HG02678 (cell line): ENCODE data around the gene TSC1.
"Not testable (repeated sequence)": the region's sequence is repeated elsewhere in the genome, so short reads cannot be mapped to it uniquely, and the experiment has no call there.

Experiments
- ATAC-seq: cut with Tn5 transposase; IDR thresholded peaks from one replicate; pipeline ENCODE4 v1.9.1; 2021; ENCODE audit warnings: mild to moderate bottlenecking, moderate library complexity; ENCODE audit not compliant: unreplicated experiment

TSC1 gene

DNA sequence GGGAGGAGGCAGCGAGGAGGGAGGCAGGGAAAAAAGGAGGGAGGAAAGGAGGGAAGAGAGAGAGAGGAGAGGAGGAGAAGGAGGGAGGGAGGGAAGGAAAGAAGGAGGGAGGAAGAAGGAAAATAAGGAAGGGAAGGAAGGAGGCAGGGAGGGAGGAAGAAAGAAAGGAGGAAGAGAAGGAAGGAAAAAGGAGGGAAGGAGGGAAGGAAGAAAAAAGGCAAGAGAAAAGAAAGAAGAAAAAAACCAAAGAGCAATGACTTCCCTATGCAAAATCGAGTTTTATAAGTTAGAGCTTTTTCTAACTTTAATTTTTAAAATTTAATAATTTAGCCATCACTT, 33.7 kb upstream of the TSC1 start:
- no peak for ATAC-seq

DNA sequence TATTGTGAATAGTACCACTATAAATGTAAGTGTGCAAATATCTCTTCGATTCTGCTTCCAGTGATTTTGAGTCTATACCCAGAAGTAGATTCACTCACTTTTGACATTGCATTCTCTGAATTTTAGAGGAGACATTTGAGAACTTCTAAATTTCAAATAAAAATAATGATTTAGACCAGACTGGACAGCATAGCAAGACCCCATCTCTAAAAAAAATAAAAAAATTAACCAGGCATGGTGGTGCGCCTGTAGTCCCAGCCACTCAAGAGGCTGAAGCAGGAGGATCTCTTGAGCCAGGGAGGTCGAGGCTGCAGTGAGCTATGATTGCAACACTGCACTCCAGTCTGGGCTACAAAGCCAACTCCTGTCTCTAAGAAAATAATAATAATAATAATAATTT, 32.2 kb upstream of the TSC1 start:
- ATAC-seq = no peak

- ATAC-seq = no peak
Observed at GRCh38 chr9:132975961-132976360, 31.5 kb upstream of the TSC1 start.

- no peak for ATAC-seq
Observed at GRCh38 chr9:132973713-132974112, 29.3 kb upstream of the TSC1 start.

DNA sequence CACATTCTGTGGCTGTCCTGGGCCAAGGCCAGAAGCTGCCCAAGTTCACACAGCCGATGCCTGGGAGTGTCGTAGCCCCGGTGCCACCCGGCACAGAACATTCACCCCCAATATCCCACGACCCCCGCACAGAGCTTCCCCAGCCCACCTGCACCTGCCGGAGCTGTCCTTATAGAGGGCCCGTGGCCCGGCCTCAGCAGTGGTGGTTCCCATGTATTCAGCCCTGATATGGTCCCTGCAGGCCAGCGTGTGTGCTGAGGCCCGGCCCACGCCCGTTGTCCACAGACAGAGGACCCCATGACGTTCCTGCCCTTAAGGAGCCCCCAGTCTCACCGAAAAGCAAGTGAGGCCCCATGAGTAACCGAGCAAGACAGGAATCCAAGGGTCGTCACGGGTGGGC, 28.8 kb upstream of the TSC1 start:
- ATAC-seq = no peak

GRCh38 chr9:132970324-132971062, 26.1 kb upstream of the TSC1 start:
- ATAC-seq = no peak

- no peak for ATAC-seq
Observed at GRCh38 chr9:132969783-132970182, 25.4 kb upstream of the TSC1 start.

DNA sequence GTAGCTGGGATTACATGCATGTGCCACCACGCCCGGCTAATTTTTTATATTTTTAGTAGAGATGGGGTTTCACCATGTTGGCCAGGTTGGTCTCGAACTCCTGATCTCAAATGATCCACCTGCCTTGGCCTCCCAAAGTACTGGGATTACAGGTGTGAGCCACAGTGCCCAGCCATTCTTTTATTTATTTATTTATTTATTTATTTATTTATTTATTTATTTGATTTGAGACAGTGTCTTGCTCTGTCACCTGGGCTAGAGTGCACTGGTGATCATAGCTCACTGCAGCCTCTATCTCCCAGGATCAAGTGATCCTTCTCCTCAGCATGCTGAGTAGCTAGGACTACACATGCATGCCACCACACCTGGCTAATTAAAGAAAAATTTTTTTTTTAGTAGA, 23.5 kb upstream of the TSC1 start:
- not testable (repeated sequence) for ATAC-seq

DNA sequence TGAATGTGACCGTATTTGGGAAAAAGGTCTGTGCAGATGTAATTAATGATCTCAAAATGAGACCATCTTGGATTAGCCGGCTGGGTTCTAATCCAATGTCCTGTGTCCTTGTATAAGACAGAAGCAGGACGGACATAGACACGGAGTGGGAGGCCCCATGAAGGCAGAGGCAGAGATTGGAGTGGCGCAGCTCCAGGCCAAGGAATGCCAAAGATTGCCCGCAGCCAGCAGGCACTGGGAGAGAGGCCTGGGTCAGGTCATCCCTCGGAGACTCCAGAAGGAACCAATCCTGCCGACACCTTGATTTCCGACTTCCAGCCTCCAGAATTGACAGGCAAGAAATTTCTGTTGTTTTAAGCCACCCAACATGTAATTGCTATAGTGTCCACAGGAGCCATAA, 21.1 kb upstream of the TSC1 start:
- no peak for ATAC-seq

GRCh38 chr9:132961002-132961401, 16.6 kb upstream of the TSC1 start:
- ATAC-seq = no peak

DNA sequence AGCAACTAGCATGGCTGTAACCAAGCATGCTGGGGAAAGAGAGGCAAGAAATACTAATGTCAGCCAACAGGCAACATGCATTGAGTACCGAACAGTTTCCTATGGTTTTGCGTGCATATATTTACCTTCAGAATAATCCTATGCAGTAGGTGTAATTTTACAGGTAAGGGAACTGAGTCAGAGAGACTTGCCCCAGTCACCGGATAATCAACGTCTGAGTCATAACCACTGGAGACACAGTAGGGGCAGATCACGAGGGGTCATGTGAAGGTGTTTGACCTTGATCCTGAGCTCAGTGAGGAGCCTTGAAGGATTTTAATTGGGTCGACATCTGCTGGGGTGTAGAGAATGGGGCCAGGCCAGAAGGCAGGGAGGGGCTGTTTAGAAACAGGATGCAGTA, 13.4 kb upstream of the TSC1 start:
- no peak for ATAC-seq

- no peak for ATAC-seq
Observed at GRCh38 chr9:132955768-132956167, 11.4 kb upstream of the TSC1 start.

DNA sequence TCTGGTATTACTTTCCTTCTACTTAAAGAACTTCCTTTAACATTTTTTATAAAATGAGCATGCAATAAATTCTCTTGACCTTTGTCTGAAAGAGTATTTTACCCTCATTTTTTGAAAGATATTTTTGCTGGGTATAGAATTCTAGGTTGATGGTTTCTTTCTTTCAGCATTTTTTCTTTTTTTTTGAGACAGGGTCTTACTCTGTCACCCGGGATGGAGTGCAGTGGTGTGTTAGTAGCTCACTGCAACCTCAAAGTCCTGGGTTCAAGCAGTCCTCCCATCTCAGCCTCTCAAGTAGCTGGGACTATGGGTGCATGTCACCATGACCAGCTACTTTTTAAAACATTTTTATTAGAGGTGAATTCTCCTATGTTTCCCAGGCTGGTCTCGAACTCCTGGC, 10.7 kb upstream of the TSC1 start:
- no peak for ATAC-seq

- ATAC-seq = no peak
Observed at GRCh38 chr9:132949709-132950108, 5.3 kb upstream of the TSC1 start.

DNA sequence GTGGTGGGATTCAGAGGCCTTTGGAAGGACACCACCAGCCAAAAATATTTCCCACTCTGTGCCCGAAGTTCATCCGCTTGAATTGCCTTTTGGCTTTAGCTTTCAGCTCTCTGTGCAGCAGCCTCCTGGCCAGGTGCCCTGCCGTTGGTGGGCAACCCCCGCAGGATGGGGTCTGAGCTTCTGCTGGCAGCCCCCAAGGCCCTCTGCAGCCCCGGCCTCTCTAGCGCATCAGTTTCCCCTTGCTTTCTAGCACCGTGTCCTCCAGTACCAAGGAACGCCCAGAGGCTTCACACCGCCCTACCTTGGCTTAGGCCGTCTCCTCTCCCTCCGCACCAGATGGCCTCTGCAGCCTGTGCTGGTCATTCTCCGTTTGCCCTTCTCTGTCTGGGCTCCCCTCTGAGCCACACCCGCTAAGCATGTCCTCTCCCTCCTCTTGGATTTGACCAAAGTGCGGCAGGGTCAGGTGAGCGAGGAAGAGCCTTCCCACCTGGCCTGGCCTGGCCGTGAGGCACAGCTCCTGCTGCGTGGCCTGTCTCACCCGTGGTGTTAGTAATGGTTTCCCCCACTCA, 4.2 kb upstream of the TSC1 start:
- ATAC-seq = no peak

- ATAC-seq = no peak
Observed at GRCh38 chr9:132947756-132948155, 3.3 kb upstream of the TSC1 start.

DNA sequence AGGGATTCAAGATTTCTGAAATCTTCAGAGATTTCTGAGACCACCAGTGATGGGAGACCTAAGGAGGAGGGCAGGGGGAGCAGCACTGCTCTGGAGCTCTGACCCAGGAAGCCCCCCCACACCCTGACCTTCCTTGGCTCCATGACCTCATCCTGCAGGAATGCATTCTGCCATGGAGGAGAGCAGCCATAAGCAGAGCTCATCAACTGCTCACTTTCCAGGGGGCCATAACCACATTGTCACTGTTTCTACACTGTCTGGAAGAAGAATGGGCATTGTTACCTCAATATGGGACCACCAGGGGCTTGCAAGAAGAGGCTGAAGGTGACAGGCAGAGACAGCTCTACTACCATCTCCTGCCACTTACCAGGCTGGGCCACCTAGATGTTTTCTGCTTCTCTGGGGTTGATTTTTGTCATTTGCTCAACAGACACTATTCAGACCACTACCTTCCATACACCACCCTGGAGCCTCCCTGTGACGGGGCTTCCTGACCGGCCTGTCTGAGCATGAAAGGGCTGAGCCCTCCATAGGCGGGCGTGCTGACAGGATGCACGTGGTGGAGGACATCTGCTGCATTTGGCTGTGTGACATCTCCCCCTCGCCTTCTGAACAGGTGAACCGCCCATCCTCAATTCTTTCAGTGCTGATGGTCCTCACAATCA, 2.3 kb upstream of the TSC1 start:
- no peak for ATAC-seq

DNA sequence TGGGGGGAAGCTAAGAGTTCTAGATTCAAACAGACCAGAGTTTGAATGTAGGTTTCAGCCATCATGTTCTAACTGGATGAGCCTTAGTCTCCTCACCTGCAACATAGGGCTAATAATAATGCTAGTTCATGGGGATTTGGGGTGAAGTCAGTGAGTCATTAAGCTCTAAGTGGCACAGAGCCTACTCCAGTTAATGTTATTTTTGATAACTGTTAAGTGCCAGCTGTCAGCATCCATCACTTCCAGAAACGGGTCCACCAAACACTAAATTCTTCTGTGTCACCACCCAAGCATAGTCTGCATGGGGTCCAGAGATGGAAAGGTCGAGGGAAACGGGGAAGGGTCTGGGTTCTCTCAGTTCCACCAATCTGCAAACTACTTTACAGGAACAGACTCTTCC, 1.8 kb upstream of the TSC1 start:
- no peak for ATAC-seq

- ATAC-seq = no peak
Observed at GRCh38 chr9:132945186-132946130, 1.0 kb upstream of the TSC1 start.

- ATAC-seq = peak; percentile 2
Observed at GRCh38 chr9:132943651-132944293, 644 bp downstream of the TSC1 start.
